ENCODE measurements around the gene ZBBX. TPM values are rescaled to one million over a fixed set of nuclear protein-coding genes. Genes with fewer than 3 reads are reported as not detected.

Gene ZBBX
- total RNA-seq, 1 experiment from 2014 or later = not detected

DNA sequence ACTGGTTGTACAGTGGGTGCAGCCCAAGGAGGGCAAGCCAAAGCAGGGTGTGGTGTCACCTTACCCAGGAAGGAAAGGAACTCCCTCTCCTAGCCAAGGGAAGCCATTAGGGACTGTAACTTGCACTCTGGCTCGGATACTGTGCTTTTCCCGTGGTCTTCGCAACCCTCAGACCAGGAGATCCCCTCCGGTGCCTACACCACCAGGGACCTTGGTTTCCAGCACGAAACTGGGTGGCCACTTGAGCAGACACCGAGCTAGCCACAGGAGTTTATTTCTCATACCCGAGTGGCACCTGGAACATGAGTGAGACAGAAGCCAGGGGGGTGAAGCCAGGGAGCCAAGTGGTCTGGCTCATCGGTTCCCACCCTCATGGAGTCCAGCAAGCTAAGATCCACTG, 90.7 kb downstream of the ZBBX start:
- POLR2A ChIA-PET (ENCODE audit: low non-redundant PET) = no interaction called here
- CTCF ChIA-PET = no interaction called here
- TF ChIP-seq, protein P1, sequence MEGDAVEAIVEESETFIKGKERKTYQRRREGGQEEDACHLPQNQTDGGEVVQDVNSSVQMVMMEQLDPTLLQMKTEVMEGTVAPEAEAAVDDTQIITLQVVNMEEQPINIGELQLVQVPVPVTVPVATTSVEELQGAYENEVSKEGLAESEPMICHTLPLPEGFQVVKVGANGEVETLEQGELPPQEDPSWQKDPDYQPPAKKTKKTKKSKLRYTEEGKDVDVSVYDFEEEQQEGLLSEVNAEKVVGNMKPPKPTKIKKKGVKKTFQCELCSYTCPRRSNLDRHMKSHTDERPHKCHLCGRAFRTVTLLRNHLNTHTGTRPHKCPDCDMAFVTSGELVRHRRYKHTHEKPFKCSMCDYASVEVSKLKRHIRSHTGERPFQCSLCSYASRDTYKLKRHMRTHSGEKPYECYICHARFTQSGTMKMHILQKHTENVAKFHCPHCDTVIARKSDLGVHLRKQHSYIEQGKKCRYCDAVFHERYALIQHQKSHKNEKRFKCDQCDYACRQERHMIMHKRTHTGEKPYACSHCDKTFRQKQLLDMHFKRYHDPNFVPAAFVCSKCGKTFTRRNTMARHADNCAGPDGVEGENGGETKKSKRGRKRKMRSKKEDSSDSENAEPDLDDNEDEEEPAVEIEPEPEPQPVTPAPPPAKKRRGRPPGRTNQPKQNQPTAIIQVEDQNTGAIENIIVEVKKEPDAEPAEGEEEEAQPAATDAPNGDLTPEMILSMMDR (conservative IDR thresholded peaks at IDR 0.05; ENCODE audit: low read depth, low read length) = no peak
- TF ChIP-seq EZH2 (IDR thresholded peaks at IDR 0.05; ENCODE audit: borderline replicate concordance, low read depth, low read length, poor library complexity, severe bottlenecking) = no peak
- Histone ChIP-seq H3K27me3 (replicated peaks; ENCODE audit: insufficient read depth, low read depth, low read length, poor library complexity) (no peaks in the 10 kb centered on the region), H3K4me1 (ENCODE audit: insufficient read depth, low read length, poor library complexity, severe bottlenecking) (no peaks in the 10 kb centered on the region), H3K9me3 (ENCODE audit: low read depth, low read length, poor library complexity, severe bottlenecking) (no peaks in the 10 kb centered on the region), H3K36me3 (ENCODE audit: insufficient read depth, low read length, poor library complexity, severe bottlenecking) (no peaks in the 10 kb centered on the region), H3K4me3 (ENCODE audit: low read depth, low read length, poor library complexity, severe bottlenecking) (no peak overlapping the region), H3K27ac (ENCODE audit: low read depth, low read length, poor library complexity, severe bottlenecking) (no peak overlapping the region)
- intact Hi-C loops (cut with micrococcal nuclease; ENCODE audit: unreplicated experiment) = no loop called here
- no TSS peak for BruUV-seq (replicated peaks)
- DNase-seq (ENCODE audit: low spot score) = no peak

DNA sequence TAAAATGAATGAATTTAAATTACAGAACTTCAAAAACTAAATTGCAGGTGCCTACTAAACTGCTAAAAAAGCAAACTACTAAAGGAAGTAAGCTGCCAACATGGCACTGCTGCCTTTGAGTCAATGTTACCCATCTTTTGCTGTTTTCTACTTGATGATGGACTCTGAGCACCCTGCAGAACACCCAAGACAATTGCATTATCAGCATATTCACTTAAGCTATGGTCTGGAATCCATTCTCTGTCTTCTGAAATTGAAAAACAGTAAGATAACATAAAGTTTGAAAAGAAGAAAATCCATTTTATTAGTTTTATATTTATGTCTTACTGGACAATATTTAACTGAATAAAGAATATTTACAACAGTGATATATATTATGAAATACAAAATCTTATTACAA, 91.4 kb downstream of the ZBBX start:
- H3K36me3 ChIP-seq (ENCODE audit: insufficient read depth, low read length, poor library complexity, severe bottlenecking) = no peaks in the 10 kb centered on the region
- ChIA-PET POLR2A (ENCODE audit: low non-redundant PET) (no interaction called here), CTCF (no interaction called here)
- no peak for DNase-seq (ENCODE audit: low spot score)
- no peaks in the 10 kb centered on the region for H3K9me3 ChIP-seq (ENCODE audit: low read depth, low read length, poor library complexity, severe bottlenecking)
- intact Hi-C loops (cut with micrococcal nuclease; ENCODE audit: unreplicated experiment) = no loop called here
- TF ChIP-seq EZH2 (IDR thresholded peaks at IDR 0.05; ENCODE audit: borderline replicate concordance, low read depth, low read length, poor library complexity, severe bottlenecking) = no peak
- TF ChIP-seq, protein P1 (conservative IDR thresholded peaks at IDR 0.05; ENCODE audit: low read depth, low read length) = no peak
- no peaks in the 10 kb centered on the region for H3K4me1 ChIP-seq (ENCODE audit: insufficient read depth, low read length, poor library complexity, severe bottlenecking)
- H3K27ac ChIP-seq (ENCODE audit: low read depth, low read length, poor library complexity, severe bottlenecking) = no peak overlapping the region
- BruUV-seq (replicated peaks) = no TSS peak
- H3K27me3 ChIP-seq (replicated peaks; ENCODE audit: insufficient read depth, low read depth, low read length, poor library complexity) = no peaks in the 10 kb centered on the region
- H3K4me3 ChIP-seq (ENCODE audit: low read depth, low read length, poor library complexity, severe bottlenecking) = no peak overlapping the region

DNA sequence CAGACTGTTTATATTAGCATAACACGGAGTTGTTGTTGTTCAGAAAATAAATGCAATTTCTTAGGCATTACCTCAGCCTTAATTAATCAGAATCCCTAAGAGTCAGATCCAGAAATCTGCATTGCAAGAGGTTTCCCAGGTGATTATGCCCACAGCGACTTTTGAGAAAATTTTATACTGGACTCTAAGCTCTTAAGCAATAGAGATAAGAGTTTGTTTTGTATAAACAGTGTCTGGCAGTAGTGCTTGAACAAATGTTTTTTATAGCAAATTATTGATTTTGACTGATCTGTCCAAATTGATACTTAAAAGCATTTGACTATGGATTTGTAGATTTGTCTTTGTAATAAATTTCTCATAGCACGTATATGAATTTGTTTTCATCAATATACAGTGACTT, 92.8 kb downstream of the ZBBX start:
- intact Hi-C loops (cut with micrococcal nuclease; ENCODE audit: unreplicated experiment) = no loop called here
- POLR2A ChIA-PET (ENCODE audit: low non-redundant PET) = no interaction called here

More for the DNA sequence above, 92.8 kb downstream of the ZBBX start:
- no peaks in the 10 kb centered on the region for H3K9me3 ChIP-seq (ENCODE audit: low read depth, low read length, poor library complexity, severe bottlenecking)
- no peaks in the 10 kb centered on the region for H3K36me3 ChIP-seq (ENCODE audit: insufficient read depth, low read length, poor library complexity, severe bottlenecking)
- H3K27me3 ChIP-seq (replicated peaks; ENCODE audit: insufficient read depth, low read depth, low read length, poor library complexity) = no peaks in the 10 kb centered on the region
- H3K4me1 ChIP-seq (ENCODE audit: insufficient read depth, low read length, poor library complexity, severe bottlenecking) = no peaks in the 10 kb centered on the region
- TF ChIP-seq EZH2 (IDR thresholded peaks at IDR 0.05; ENCODE audit: borderline replicate concordance, low read depth, low read length, poor library complexity, severe bottlenecking) = no peak
- TF ChIP-seq, protein P1 (conservative IDR thresholded peaks at IDR 0.05; ENCODE audit: low read depth, low read length) = no peak
- H3K4me3 ChIP-seq (ENCODE audit: low read depth, low read length, poor library complexity, severe bottlenecking) = no peak overlapping the region
- H3K27ac ChIP-seq (ENCODE audit: low read depth, low read length, poor library complexity, severe bottlenecking) = no peak overlapping the region
- no peak for DNase-seq (ENCODE audit: low spot score)
- CTCF ChIA-PET = no interaction called here
- no TSS peak for BruUV-seq (replicated peaks)
